Right atrium auricular region (tissue), 2 donors: Measurements from ENCODE around the gene DOCK9. TPM values are rescaled to one million over a fixed set of nuclear protein-coding genes. Genes with fewer than 3 reads are reported as not detected.

Experiments used
- DNase-seq: peaks from one replicate; pipeline ENCODE4 v3.0.0-alpha.2; 2019; ENCODE audit warnings: low spot score
- H3K27ac ChIP-seq, 2 donors: fragments of 200-600 bp; sonication (generic); 1 replicate in 1 of 2; 2 replicates in 1 of 2; pipeline ENCODE4 v1.5.1; 2016 to 2019
- H3K27me3 ChIP-seq, 2 donors: fragments of 200-600 bp; sonication (generic); one replicate each; pipeline versions ENCODE4 v1.5.1 to v1.6.0; 2017 to 2019
- H3K36me3 ChIP-seq: fragments of 200-600 bp; sonication (generic); one replicate; pipeline ENCODE4 v1.5.1; 2016
- H3K4me1 ChIP-seq, 2 donors: fragments of 200-600 bp; sonication (generic); one replicate each; pipeline versions ENCODE4 v1.5.1 to v1.6.0; 2017 to 2019
- H3K4me3 ChIP-seq, 2 donors: fragments of 200-600 bp; sonication (generic); 1 replicate in 1 of 2; 2 replicates in 1 of 2; pipeline ENCODE4 v1.5.1; 2017 to 2019; ENCODE audit warnings: mild to moderate bottlenecking in 1 of 2, moderate library complexity in 1 of 2
- H3K9me3 ChIP-seq, 2 donors: fragments of 200-600 bp; sonication (generic); one replicate each; pipeline ENCODE4 v1.5.1; 2019
- CTCF ChIP-seq, 2 donors: fragments of 200-600 bp; sonication (generic); IDR thresholded peaks; one replicate each; pipeline ENCODE4 v1.5.1; 2019; ENCODE audit warnings: antibody characterized with exemption in 2 of 2
- total RNA-seq, 2 donors: library from RNA; depleted of rRNA; stranded (reverse); fragments of >200 nt; gene quantifications; one replicate each; pipeline ENCODE4 v1.1.0, GENCODE V29; 2016

Gene DOCK9
- total RNA-seq, 2 donors from 2014 or later: 79.6 to 80.5 TPM

DNA sequence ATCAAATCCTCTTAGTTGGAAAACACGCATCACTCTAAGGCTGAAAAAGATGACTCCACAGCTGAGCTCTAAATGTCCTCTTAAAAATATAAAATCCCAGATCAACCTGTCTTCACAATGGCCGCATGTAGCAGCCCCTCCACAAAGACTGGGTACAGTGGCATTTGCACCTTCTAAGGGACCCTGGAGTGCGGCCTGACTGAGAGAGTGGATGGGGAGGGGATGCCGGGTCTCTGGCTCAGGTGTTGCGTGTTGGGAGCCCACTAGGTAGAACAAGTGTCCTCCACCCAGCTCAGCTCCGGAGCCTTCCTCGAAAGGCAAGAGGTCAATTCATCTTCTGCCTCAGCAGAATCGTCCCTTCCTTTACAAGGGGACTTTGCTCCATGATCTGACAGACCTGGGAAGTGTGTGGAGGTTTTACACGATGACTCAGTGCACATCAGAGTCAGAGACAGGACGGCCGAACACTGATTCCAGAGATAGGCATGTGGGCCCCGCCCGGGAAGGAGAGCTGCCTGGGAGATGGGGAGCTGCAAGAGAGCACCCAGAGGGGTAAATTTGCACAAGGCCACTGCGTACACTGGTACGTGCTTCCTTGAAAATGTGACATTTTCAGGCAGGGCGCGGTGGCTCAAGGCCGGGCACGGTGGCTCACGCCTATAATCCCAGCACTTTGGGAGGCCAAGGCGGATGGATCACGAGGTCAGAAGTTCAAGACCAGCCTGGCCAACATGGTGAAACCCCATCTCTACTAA lies 201.8 kb downstream of the DOCK9 start:
- no peak overlapping the region for H3K27ac ChIP-seq
- no peaks in the 10 kb centered on the region for H3K4me1 ChIP-seq
- H3K27me3 ChIP-seq: no peaks in the 10 kb centered on the region
- H3K9me3 ChIP-seq: no peaks in the 10 kb centered on the region
- no peaks in the 10 kb centered on the region for H3K36me3 ChIP-seq
- DNase-seq: no peak
- TF ChIP-seq CTCF (IDR thresholded peaks at IDR 0.05): no peak
- no peak overlapping the region for H3K4me3 ChIP-seq

GRCh38 chr13:98775386-98775785 lies 202.5 kb downstream of the DOCK9 start:
- DNase-seq: no peak
- Histone ChIP-seq H3K4me3 (no peak overlapping the region), H3K36me3 (no peaks in the 10 kb centered on the region), H3K9me3 (no peaks in the 10 kb centered on the region), H3K4me1 (no peaks in the 10 kb centered on the region), H3K27me3 (no peaks in the 10 kb centered on the region), H3K27ac (no peak overlapping the region)
- no peak for TF ChIP-seq CTCF (IDR thresholded peaks at IDR 0.05)

DNA sequence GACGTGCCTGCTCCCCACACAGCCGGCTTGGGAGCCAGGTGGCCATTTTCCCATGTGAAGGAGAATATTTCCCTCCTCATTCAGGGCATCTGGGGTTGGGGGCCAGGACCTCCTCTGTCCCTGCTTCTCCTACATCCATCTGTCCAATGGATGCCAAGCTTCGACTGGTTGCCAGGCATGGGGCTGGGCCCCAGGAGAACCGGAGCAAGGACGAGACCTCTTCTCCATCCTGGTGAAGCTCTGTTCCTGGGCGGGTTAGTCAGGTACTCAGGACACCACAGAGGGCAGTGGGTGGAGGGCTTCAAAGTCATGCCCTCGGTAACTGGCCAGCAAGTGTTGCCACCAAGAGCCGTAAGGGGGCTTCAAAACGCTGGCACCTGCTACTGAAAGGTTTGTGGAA lies 203.1 kb downstream of the DOCK9 start:
- no peaks in the 10 kb centered on the region for H3K4me1 ChIP-seq
- H3K36me3 ChIP-seq: no peaks in the 10 kb centered on the region
- no peak for DNase-seq
- no peak for TF ChIP-seq CTCF (IDR thresholded peaks at IDR 0.05)
- H3K27me3 ChIP-seq: no peaks in the 10 kb centered on the region
- no peak overlapping the region for H3K27ac ChIP-seq
- H3K4me3 ChIP-seq: no peak overlapping the region
- no peaks in the 10 kb centered on the region for H3K9me3 ChIP-seq

GRCh38 chr13:98773921-98774320 lies 203.9 kb downstream of the DOCK9 start:
- H3K27me3 ChIP-seq: no peaks in the 10 kb centered on the region
- no peaks in the 10 kb centered on the region for H3K4me1 ChIP-seq
- no peak for TF ChIP-seq CTCF (IDR thresholded peaks at IDR 0.05)
- no peak for DNase-seq
- H3K9me3 ChIP-seq: no peaks in the 10 kb centered on the region
- H3K36me3 ChIP-seq: no peaks in the 10 kb centered on the region
- no peak overlapping the region for H3K27ac ChIP-seq
- no peak overlapping the region for H3K4me3 ChIP-seq

- Histone ChIP-seq H3K27me3 (no peaks in the 10 kb centered on the region), H3K4me1 (no peaks in the 10 kb centered on the region), H3K27ac (no peak overlapping the region), H3K4me3 (no peak overlapping the region), H3K36me3 (no peaks in the 10 kb centered on the region), H3K9me3 (no peaks in the 10 kb centered on the region)
- DNase-seq: no peak
- no peak for TF ChIP-seq CTCF (IDR thresholded peaks at IDR 0.05)
These were observed 204.9 kb downstream of the DOCK9 start for GRCh38 chr13:98772794-98773452.
